Neural progenitor cell (in vitro differentiated cells): ENCODE results near the gene DNMT3L. TPM values are rescaled to one million over a fixed set of nuclear protein-coding genes. Genes with fewer than 3 reads are reported as not detected.

ENCODE experiments used
- DNase-seq: peaks from one replicate; pipeline ENCODE4 v3.0.0-alpha.2; 2016; ENCODE audit warnings: low spot score
- H2AFZ ChIP-seq: fragments of 200-600 bp; sonication (generic); replicated peaks from 2 replicates; pipeline ENCODE4 v1.6.1; 2016; ENCODE audit warnings: antibody characterized with exemption
- H3F3A ChIP-seq: fragments of 200-600 bp; sonication (generic); 2 replicates; pipeline ENCODE4 v1.6.1; 2016; ENCODE audit warnings: antibody characterized with exemption, low read depth
- H3K27ac ChIP-seq: fragments of 200-600 bp; sonication (generic); 2 replicates; pipeline ENCODE4 v1.5.1; 2016; ENCODE audit warnings: mild to moderate bottlenecking
- H3K27me3 ChIP-seq: fragments of 200-600 bp; sonication (generic); 2 replicates; pipeline ENCODE4 v1.6.1; 2016; ENCODE audit warnings: mild to moderate bottlenecking, moderate library complexity
- H3K36me3 ChIP-seq: fragments of 200-600 bp; sonication (generic); 2 replicates; pipeline ENCODE4 v1.5.1; 2016
- H3K4me1 ChIP-seq: fragments of 200-600 bp; sonication (generic); 2 replicates; pipeline ENCODE4 v1.6.1; 2016; ENCODE audit warnings: mixed run types
- H3K4me2 ChIP-seq: fragments of 200-600 bp; sonication (generic); 2 replicates; pipeline ENCODE4 v1.6.1; 2016
- H3K4me3 ChIP-seq: fragments of 200-600 bp; sonication (generic); 2 replicates; pipeline ENCODE4 v1.5.1; 2016
- H3K79me2 ChIP-seq: fragments of 200-600 bp; sonication (generic); 2 replicates; pipeline ENCODE4 v1.6.1; 2016; ENCODE audit warnings: low read depth
- H3K9ac ChIP-seq: fragments of 200-600 bp; sonication (generic); 2 replicates; pipeline ENCODE4 v1.6.1; 2016
- H3K9me3 ChIP-seq: fragments of 200-600 bp; sonication (generic); 2 replicates; pipeline ENCODE4 v1.5.1; 2016; ENCODE audit warnings: low read depth
- H4K20me1 ChIP-seq: fragments of 200-600 bp; sonication (generic); 2 replicates; pipeline ENCODE4 v1.6.1; 2016; ENCODE audit warnings: low read depth
- H3K27ac Mint-ChIP-seq: 3 replicates; pipeline ENCODE4 v1.8.0; 2021; ENCODE audit warnings: mixed read lengths
- H3K27me3 Mint-ChIP-seq: 2 replicates; pipeline ENCODE4 v1.8.0; 2022; ENCODE audit warnings: low read depth, mild to moderate bottlenecking, inconsistent platforms, moderate library complexity, mixed read lengths; ENCODE audit not compliant: insufficient read depth
- H3K36me3 Mint-ChIP-seq: 3 replicates; pipeline ENCODE4 v1.8.0; 2021; ENCODE audit warnings: mixed read lengths
- H3K4me1 Mint-ChIP-seq: 3 replicates; pipeline ENCODE4 v1.8.0; 2021; ENCODE audit warnings: mixed read lengths
- H3K4me3 Mint-ChIP-seq: 3 replicates; pipeline ENCODE4 v1.8.0; 2021; ENCODE audit warnings: mild to moderate bottlenecking, moderate library complexity, mixed read lengths
- H3K9me3 Mint-ChIP-seq: 3 replicates; pipeline ENCODE4 v1.8.0; 2020; ENCODE audit warnings: mixed read lengths
- EZH2 ChIP-seq: fragments of 200-600 bp; sonication (generic); IDR thresholded peaks from 2 replicates; pipeline ENCODE4 v1.6.1; 2017; ENCODE audit warnings: antibody characterized with exemption, mild to moderate bottlenecking, moderate library complexity
- EZH2phosphoT487 ChIP-seq: fragments of 200-600 bp; sonication (generic); IDR thresholded peaks from 2 replicates; pipeline ENCODE4 v1.6.1; 2017; ENCODE audit warnings: antibody characterized with exemption
- total RNA-seq: library from RNA; depleted of rRNA; stranded (reverse); fragments of >200 nt; gene quantifications from 2 replicates; pipeline ENCODE4 v1.2.3, GENCODE V29; 2015; ENCODE audit warnings: low replicate concordance
- TF ChIP-seq, protein P1 (sequence below): fragments of 200-600 bp; sonication (generic); IDR thresholded peaks from 2 replicates; pipeline ENCODE4 v1.5.1; 2017; ENCODE audit warnings: antibody characterized with exemption, mild to moderate bottlenecking

The DNMT3L gene
- total RNA-seq, 1 donor from 2014 or later = not detected

GRCh38 chr21:44295163-44295573 is 33.5 kb upstream of the DNMT3L start:
- H3K36me3 ChIP-seq = no peaks in the 10 kb centered on the region
- peaks cover 22% of the 10 kb centered on the region for H3K27me3 ChIP-seq
- Mint-ChIP-seq H3K27me3 (peaks cover 3% of the 10 kb centered on the region), H3K4me3 (no peak overlapping the region), H3K36me3 (no peaks in the 10 kb centered on the region), H3K9me3 (no peaks in the 10 kb centered on the region), H3K4me1 (peaks cover 5% of the 10 kb centered on the region), H3K27ac (no peak overlapping the region)
- H3K4me3 ChIP-seq = no peak overlapping the region
- H3K9ac ChIP-seq = no peak overlapping the region
- peaks cover 4% of the 10 kb centered on the region for H3F3A ChIP-seq
- H3K9me3 ChIP-seq = no peaks in the 10 kb centered on the region
- no peak overlapping the region for H2AFZ ChIP-seq
- H3K4me1 ChIP-seq = peaks cover 4% of the 10 kb centered on the region
- H3K27ac ChIP-seq = no peak overlapping the region
- no peak overlapping the region for H3K4me2 ChIP-seq
- DNase-seq = no peak
- no peak for TF ChIP-seq EZH2phosphoT487
- TF ChIP-seq EZH2 = no peak
- TF ChIP-seq, protein P1, sequence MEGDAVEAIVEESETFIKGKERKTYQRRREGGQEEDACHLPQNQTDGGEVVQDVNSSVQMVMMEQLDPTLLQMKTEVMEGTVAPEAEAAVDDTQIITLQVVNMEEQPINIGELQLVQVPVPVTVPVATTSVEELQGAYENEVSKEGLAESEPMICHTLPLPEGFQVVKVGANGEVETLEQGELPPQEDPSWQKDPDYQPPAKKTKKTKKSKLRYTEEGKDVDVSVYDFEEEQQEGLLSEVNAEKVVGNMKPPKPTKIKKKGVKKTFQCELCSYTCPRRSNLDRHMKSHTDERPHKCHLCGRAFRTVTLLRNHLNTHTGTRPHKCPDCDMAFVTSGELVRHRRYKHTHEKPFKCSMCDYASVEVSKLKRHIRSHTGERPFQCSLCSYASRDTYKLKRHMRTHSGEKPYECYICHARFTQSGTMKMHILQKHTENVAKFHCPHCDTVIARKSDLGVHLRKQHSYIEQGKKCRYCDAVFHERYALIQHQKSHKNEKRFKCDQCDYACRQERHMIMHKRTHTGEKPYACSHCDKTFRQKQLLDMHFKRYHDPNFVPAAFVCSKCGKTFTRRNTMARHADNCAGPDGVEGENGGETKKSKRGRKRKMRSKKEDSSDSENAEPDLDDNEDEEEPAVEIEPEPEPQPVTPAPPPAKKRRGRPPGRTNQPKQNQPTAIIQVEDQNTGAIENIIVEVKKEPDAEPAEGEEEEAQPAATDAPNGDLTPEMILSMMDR = no peak
- H3K79me2 ChIP-seq = no peaks in the 10 kb centered on the region
- H4K20me1 ChIP-seq = no peaks in the 10 kb centered on the region

DNA sequence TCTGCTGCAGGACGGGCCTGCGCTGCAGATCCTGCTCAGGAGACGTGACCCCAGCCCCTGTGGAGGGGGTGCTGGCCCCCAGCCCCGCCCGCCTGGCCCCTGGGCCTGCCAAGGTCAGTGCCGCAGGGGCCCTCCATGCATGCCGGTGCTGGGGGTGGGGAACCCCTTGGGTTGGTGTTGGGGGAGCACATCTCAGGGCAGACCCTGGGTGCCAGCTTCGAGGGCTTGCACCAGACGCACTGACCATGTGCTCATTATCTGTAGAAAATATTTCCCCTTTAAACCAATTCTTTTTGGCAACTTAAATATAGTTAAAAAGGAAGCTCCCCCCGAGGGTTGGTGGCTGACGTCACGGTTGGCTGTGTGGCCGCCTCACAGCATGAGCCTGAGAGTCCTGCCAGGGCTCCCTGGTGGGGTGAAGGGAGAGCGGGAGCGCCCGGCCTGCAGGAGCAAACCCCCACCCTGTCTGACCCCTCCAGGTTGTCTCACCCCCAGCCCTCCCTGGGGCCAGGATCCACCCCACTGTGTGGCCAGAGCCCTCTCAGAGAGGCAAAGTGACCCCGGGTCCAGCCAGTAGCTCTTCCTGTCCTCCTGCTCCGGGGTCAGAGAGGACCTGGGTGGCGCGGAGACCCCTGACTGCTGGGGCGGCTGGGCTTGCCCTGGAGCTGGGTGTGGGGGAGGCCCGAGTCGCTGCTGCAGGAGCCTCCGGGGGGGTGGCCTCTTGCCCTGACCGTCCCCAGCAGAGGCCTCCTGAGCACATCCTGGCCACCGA is 32.9 kb upstream of the DNMT3L start:
- H3K4me3 Mint-ChIP-seq = no peak overlapping the region
- peaks cover 5% of the 10 kb centered on the region for H3K4me1 Mint-ChIP-seq
- H3K9ac ChIP-seq = no peak overlapping the region
- peaks cover 3% of the 10 kb centered on the region for H3K27me3 Mint-ChIP-seq
- H3K9me3 ChIP-seq = no peaks in the 10 kb centered on the region
- TF ChIP-seq EZH2 (no peak), EZH2phosphoT487 (no peak)
- TF ChIP-seq, protein P1 = no peak
- H3K27ac ChIP-seq = no peak overlapping the region
- H3K4me2 ChIP-seq = no peak overlapping the region
- no peak overlapping the region for H2AFZ ChIP-seq
- H3K9me3 Mint-ChIP-seq = no peaks in the 10 kb centered on the region
- no peak overlapping the region for H3K27ac Mint-ChIP-seq
- DNase-seq = no peak
- no peaks in the 10 kb centered on the region for H3K79me2 ChIP-seq
- peaks cover 4% of the 10 kb centered on the region for H3F3A ChIP-seq
- no peaks in the 10 kb centered on the region for H4K20me1 ChIP-seq
- H3K27me3 ChIP-seq = peaks cover 21% of the 10 kb centered on the region
- no peaks in the 10 kb centered on the region for H3K36me3 Mint-ChIP-seq
- peaks cover 4% of the 10 kb centered on the region for H3K4me1 ChIP-seq
- H3K36me3 ChIP-seq = no peaks in the 10 kb centered on the region
- H3K4me3 ChIP-seq = no peak overlapping the region

GRCh38 chr21:44293551-44294231 is 32.0 kb upstream of the DNMT3L start:
- Histone ChIP-seq H3K9ac (no peak overlapping the region), H3F3A (no peaks in the 10 kb centered on the region), H3K4me2 (no peak overlapping the region), H3K9me3 (no peaks in the 10 kb centered on the region), H3K27ac (no peak overlapping the region), H3K36me3 (no peaks in the 10 kb centered on the region), H4K20me1 (no peaks in the 10 kb centered on the region), H3K4me3 (no peak overlapping the region), H3K79me2 (no peaks in the 10 kb centered on the region), H2AFZ (no peak overlapping the region), H3K27me3 (peaks cover 12% of the 10 kb centered on the region), H3K4me1 (no peaks in the 10 kb centered on the region)
- H3K9me3 Mint-ChIP-seq = no peaks in the 10 kb centered on the region
- no peak overlapping the region for H3K27ac Mint-ChIP-seq
- no peak for DNase-seq
- TF ChIP-seq EZH2 (no peak), EZH2phosphoT487 (no peak)
- TF ChIP-seq, protein P1 = no peak
- H3K36me3 Mint-ChIP-seq = no peaks in the 10 kb centered on the region
- H3K4me1 Mint-ChIP-seq = no peaks in the 10 kb centered on the region
- H3K27me3 Mint-ChIP-seq = peaks cover 3% of the 10 kb centered on the region
- no peak overlapping the region for H3K4me3 Mint-ChIP-seq
